8988T (cell line): Measurements from ENCODE around the gene DIP2A.

Experiments used
- DNase-seq: peaks from one replicate; pipeline ENCODE4 v3.0.0; 2011

Gene DIP2A

DNA sequence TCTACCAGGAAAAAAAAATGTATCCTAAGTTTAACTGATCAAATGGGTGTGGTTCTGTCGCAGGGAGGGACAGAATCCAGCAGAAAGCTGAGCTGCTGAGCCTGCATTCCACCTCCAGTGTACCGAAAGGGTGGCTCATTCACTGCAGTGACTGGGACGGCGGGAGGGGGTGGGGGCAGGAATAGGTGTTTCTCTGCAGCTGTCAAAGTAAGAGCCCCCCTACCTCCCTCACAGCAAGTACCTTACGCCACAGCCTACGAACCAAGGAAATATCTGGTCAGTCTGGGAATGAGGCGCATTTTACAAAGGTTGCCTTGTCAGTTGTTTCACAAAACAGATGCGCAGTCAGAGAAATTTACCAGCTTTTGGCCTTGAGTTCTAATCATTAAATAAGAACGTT lies 144.5 kb downstream of the DIP2A start:
- DNase-seq = no peak

DNA sequence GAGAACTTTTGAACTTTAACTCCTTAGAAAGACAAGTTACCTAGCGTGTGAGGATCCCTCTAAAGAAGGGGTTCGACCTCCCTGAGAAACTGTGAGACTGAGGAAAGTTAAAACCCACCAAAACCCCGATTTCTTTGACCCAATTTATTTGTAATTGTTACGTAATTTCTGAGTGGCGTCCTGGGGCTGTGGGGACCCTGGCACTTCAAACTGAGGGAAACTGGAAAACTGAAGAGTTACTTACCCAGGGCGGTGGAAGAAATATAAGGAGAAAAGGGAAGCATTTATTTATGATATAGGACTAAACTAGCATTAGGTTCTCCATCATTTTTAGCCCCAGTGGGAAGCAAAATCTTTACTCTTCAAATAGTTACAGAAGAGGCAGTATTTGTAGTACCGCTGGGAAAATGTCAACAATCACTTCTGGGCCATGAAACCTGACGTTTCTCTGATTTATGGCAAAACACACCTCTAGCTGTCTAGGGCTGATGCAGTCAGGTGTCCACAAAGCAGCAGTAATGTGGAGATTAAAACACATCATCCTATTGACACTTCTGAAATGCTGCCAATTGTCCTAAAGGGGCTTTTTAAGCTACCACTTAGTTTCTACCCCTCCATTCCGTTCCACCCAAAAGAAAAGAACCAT lies 145.8 kb downstream of the DIP2A start:
- no peak for DNase-seq

DNA sequence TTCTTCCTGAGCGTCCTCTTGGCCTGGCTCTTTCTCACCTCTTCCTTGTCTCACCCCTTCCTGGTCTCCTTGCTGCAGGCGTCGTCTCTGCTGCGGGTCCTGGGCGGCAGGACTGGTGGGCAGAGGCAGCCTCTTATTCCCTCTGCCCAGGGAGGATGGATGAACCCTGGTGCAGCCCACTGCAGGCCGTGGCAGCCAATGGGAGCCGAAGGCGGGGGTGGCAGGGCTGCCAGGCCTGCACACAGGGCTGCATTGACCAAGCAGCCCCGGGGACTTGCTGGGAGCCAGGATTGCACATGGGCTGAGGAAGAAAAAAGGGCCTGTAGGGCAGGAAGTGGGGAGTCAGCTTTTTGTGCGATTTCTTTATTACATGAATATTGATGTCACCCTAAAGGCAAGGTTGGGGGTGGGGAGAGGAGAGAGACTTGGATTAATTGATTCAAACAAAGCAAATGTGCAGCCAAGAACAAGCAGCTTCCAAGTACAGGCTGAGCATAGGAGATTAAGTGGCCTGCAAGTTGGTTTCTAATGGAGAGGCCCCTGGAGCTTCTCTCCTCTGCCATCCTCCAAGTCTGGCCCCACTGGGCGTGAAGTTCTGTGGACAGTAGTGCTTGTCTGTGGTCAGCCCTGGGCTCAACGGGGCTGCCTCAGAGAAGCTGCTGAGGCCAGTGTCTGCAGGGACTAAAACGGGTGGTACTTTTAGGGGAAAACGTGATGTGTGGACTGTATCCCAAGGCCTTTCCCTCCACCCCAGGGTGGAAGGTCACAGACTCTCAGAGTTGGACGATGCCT lies 146.5 kb downstream of the DIP2A start, which contains the start of gene S100B:
TSS of gene S100B (minus strand) at position 108 of the 792 bp plus-strand sequence. CDS start 2,667 bp downstream, outside the sequence.
- DNase-seq = no peak

DNA sequence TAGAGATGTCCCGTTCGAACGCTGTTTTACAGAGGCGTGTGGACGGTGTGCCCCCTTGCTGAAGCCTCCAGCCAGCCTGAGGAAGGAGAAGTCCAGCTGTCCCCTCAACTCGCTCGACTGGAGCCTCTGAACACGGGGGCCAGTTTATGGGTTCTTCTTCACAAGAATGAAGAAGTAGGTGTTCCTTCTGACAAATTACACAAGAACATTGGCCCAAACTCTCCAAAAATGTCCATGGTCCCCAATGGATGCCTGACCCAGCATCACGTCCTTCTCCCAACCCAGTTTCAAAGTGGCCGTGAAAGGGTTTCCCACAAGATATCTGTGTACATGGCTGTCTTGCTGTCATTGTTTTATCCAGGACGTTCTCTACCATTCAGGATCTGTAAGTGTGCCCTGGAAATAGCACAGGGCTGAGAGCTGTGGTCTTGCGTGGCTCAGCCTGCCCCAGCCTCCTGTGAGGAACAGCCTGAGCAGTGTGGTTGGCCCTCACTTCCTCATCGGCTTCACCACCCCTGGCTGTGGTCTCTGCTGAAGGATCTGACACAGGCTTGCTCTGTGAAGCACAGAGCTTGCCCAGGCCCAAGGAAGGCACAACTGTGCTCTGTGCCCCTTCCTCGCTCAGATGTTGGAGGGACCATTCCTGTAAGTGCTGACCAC lies 147.2 kb downstream of the DIP2A start:
- DNase-seq = no peak

DNA sequence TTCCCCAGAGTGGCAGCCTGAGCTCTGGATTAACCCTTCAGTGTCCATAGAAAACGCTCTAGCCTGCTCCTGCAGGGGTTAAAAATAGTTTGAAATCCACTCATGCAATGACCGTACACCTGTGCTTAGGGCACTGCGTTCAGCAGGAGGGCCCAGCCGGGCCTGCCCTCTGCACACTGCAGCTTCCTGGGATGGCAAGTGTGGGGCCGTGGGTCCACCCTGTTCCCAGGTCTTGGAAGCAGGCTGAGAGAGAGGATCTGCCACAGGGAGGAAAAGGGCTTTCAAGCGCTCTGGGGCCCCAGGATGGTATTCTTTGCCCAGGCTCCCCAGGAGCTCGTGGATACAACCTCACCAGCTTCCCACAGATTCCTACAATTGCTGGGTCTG lies 147.7 kb downstream of the DIP2A start:
- no peak for DNase-seq

DNA sequence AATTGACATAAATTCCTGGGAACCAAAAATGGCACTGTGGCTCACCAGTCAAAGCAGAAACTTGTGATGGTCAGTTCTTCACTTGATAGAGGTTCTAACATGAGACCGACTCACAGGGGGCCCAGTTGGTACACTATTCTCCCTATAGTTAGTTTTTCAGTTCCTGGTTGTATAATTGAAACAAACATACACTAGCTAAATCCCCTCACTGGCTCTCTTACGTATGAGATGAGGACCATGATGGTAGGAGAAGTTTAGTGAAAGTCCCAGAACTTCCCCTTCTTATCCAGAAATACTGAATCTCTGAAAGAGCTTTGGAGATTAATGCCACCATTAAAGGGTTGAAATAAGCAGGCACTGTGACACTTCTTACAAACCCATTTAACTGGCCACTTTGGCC lies 148.9 kb downstream of the DIP2A start:
- no peak for DNase-seq

DNA sequence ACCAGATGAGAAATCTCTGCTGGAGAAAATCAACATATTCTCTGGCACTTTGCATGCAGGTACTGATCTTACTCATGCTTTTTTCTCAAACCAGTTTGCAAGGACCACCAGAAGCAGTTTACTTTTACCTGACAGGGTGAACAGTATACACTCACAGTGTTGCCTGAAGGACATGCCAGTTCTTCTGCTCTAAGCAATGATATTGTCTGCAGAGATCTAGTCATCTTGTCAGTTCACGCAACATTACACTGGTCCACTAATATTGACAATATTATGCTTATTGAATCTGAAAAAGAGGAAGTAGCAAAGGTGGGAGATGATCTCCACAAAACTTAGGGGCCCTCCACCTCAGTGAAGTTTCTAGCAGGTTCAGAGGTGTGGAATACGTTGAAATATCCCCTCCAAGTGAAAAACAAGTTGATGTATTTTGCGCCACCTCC lies 150.0 kb downstream of the DIP2A start:
- no peak for DNase-seq

DNA sequence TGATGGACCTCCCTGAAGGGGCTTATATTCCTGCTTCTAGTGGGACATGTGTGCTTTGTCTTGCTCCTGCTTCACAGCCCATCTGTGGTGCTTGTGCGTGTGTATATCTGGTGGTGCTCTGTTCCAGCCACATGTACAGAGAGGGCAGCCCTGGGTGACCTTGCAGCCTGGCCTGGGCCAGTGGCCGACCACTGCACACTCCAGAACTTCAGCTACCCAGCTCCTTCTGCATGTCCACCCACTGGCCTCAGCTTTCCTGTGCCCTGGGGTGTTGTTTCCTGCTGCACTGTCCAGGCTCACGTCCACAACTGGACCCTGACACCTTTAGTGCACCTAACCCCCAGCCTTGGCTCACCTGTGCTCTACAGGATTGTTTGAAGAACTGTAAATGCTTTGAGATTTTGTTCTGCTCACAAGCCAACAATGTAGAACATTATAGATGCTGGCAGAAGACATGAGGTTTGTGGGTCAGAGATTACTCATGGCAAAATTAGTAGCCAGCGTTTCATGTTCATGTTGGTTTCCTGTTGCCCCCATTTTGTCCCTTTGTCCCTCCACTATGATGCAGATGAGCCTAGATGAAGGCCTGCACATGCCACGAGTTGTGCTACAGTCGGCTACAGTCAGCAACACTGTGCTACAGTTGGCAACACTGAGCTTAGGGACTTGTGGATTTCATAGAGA lies 151.5 kb downstream of the DIP2A start:
- DNase-seq = no peak

DNA sequence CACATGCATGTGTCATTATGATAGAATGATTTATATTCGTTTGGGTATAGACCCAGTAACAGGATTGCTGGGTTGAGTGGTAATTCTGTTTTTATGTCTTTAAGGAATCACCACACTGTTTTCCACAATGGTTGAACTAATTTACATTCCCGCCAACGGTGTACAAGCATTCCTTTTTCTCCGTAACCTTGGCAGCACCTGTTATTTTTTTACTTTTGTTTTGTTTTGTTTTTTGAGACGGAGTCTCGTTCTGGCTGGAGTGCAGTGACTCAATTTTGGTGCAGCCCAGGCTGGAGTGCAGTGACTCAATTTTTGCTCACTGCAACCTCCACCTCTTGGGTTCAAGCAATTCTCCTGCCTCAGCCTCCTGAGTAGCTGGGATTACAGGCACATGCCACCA lies 154.7 kb downstream of the DIP2A start:
- DNase-seq = no peak

DNA sequence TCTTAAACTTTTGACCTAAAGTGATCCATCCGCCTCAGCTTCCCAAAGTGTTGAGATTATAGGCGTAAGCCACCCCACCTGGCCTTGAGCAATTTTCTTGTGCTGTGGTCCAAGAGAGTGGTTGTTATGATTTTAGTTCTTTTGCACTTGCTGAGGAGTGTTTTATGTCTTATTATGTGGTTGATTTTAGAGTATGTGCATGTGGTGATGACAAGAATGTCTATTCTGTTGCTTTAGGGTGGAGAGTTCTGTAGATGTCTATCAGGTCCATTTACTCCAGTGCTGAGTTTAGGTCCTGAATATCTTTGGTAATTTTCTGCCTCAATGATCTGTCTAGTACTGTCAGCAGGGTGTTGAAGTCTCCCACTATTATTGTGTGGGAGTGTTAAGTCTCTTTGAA lies 157.4 kb downstream of the DIP2A start:
- DNase-seq = no peak

DNA sequence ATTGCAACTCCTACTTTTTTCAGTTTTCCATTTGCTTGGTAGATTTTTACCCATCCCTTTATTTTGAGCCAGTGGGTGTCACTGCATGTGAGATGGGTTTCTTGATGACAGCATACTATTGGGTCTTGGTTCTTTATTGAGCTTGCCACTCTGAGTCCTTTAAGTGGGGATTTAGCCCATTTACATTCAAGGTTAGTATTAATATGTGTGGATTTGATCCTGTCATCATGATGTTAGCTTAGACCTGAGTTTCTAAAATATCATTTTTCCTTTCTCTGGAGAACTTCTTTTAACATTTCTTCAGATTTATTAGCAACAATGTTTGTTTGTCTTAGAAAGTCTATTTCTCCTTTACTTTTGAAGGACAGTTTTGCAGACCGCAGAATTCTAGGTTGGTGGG lies 158.0 kb downstream of the DIP2A start:
- DNase-seq = no peak

DNA sequence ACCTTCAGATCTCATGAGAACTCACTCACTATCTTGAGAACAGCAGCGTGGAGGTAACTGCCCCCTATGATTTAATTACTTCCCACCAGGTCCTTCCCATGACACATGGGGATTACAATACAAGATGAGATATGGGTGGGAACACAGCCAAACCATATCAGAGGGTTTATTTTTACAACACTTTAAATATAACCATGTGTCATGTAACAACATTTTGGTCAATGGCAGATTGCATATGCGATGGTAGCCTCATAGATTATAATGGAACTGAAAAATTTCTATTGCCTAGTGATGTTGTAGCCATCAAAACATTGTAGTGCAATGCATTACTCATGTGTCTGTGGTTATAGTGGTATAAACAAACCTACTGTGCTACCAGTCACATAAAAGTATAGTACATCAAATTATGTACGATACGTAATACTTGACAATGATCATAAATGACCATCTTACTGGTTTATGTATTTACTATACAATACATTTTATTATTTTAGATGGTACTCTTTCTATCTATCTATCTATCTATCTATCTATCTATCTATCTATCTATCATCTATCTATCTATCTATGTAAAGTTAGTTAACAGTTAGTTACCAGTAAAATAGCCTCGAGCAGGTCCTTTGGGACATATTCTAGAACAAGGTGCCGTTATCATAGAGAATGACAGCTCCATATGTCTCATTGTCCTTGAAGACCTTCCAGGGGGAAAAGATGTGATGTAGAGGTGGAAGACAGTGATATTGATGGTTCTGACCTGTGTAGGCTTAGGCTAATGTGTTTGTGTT lies 158.8 kb downstream of the DIP2A start:
- no peak for DNase-seq

DNA sequence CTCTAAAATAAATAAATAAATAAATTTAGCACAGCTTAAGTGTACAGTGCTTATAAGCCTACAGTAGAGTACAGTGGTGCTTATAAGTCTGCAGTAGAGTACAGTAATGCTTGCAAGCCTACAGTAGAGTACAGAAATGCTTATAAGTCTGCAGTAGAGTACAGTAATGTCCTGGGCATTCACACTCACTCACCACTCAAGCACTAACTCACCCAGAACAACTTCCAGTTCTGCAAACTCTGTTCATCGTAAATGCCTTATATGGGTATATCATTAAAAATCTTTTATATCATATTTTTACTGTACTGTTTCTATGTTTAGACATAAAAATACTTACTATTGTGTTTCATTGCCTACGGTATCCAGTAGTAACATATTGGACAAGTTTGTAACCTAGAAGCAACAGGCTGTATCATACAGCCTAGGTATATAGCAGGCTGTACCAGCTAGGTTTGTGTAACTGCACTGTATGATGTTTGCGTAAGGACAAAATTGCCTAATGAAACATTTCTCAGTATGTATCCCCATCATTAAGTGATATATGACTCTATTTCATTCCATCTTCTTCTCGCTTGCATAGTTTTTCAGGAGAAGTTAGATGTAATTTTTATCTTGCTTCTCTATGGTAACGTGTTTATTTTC lies 160.2 kb downstream of the DIP2A start:
- DNase-seq = no peak
